GM12873 (cell line): Measurements from ENCODE around the gene YEATS4.

Source experiments
- TF ChIP-seq, protein P1 (sequence below): IDR thresholded peaks from 2 replicates; pipeline ENCODE4 v1.5.1; 2012; ENCODE audit warnings: low read depth, mild to moderate bottlenecking, moderate library complexity, low read length, control low read depth; ENCODE audit not compliant: insufficient read depth; ENCODE audit errors: missing control alignments

The YEATS4 gene

DNA sequence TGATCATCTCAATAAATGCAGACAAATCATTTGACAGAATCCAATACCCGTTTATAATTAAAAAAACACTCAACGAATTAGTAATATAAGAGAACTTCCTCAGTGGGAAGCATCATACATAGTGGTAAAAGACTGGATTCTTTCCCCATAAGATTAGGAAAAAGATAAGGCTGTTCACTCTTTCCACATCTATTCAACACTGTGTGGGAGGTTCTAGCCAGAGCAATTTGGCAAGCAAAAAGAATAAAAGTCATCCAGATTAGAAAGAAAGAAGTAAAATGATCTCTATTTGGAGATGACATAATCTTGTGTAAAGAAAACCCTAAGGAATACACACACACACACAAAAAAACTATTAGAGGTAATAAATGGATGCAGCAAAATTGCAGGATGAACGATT is 38.4 kb downstream of the YEATS4 start:
- TF ChIP-seq, protein P1, sequence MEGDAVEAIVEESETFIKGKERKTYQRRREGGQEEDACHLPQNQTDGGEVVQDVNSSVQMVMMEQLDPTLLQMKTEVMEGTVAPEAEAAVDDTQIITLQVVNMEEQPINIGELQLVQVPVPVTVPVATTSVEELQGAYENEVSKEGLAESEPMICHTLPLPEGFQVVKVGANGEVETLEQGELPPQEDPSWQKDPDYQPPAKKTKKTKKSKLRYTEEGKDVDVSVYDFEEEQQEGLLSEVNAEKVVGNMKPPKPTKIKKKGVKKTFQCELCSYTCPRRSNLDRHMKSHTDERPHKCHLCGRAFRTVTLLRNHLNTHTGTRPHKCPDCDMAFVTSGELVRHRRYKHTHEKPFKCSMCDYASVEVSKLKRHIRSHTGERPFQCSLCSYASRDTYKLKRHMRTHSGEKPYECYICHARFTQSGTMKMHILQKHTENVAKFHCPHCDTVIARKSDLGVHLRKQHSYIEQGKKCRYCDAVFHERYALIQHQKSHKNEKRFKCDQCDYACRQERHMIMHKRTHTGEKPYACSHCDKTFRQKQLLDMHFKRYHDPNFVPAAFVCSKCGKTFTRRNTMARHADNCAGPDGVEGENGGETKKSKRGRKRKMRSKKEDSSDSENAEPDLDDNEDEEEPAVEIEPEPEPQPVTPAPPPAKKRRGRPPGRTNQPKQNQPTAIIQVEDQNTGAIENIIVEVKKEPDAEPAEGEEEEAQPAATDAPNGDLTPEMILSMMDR, result no peak

DNA sequence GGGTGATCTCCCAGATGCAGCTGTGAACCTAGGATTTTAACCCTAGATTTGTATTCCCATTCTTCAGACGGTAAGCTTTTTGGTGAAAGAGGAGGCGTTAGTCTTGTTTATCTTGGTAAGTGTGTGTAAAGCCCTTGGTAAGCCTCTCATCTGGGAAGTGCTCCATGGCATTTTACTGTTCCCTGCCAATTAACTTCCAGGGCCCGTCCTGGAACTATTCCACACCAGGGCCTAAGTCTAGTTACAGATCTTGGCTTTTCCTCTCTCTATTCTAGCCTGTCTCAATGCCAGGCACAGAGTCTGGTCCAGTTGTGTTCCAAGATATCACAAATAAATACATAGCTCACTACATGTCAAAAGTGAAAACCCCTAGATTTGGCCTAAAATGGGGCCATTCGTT is 42.4 kb downstream of the YEATS4 start:
- TF ChIP-seq, protein P1, result no peak

DNA sequence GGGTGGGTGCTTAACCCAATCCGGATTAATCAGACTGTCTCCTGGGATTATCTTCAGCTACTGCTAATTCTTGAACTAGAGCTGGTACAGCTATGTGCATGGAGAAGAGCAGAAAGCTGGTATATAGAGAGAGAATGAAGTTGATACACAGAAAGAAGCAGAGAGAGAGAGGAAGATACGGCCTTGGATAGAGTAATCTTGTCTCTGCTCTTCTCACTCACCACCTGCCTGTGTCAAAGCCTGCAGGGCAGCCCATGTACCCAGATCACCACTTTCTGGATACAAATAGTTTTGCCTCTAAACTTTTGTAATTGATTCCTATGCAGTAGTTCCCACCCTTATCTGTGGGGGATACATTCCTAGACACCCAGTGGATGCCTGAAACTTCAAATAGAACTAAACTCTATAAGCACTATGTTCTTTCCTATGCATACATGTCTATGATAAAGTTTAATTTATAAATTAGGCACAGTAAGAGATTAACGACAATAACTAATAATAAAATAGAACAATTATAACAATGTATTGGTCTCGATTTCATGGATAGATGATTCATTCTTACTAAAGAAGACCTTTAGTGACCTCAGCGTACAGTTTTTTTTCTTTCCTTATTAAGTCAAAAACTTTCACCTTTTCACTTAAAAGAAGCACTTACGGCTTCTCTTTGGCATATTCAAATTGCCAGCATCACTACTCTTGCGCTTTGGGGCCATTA is 45.5 kb downstream of the YEATS4 start:
- TF ChIP-seq, protein P1, result no peak

DNA sequence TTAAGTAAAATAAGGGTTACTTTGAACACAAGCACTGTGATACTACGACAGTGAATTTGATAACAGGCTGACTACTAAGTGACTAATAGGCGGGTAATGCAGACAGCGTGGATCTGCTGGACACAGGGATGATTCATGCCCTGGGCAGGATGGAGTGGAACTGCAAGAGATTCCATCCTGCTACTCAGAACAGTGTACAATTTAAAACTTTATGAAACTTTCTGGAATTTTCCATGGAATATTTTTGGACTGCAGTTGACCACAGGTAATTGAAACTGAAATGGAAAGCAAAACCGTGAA is 46.0 kb downstream of the YEATS4 start:
- TF ChIP-seq, protein P1, result no peak

DNA sequence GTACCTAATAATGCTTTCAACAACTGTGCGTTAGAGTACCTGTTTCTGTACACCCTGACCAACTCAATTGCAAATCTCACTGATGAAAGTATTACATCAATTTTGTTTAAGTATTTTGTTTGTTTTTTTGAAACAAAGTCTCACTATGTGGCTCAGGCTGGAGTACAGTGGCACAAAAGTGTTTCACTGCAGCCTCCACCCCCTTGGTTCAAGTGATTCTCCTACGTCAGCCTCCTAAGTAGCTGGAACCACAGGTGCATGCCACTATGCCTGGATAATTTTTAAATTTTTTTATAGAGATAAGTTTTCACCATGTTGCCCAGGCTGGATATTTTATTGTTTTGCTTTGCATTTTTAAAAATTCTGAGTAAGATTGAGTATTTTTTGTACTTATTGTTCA is 46.7 kb downstream of the YEATS4 start:
- TF ChIP-seq, protein P1, result no peak

DNA sequence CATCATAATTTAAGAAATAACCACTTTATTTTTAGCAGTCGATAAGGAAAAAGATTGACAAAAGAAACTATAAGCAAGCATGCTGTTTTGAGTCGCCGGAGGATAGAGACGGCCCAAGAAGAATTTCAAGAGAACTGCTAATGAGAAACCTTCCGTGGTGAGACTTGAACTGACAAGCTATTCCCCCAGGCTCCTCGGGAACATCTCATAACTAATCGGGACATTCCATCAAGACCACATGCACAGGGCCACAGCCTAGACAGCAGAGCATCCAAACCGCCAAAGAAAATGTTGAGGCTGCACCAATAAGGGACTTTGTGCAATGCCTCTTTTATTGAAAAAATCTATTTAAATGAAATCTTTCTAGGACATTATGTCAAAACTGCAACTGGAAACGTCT is 51.0 kb downstream of the YEATS4 start:
- TF ChIP-seq, protein P1, result no peak

DNA sequence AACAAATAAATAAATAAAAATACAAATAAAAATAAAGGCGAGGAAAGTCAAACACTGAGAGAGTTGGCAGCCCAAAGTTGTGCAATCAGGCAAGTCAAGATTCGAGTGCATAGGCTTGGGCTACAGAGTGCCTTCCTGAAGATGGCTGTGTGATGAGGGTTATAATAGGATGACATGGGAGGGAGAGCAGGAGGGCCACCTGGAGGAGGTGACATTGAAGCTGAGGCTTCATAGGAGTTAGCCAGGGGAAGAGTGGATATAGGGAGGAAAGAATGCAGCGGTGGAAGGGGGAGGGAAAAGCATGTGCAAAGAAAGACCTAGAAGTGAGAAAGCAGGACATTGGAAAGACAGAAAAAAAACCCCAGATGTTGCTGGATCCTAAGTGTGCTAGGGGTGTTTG is 53.1 kb downstream of the YEATS4 start:
- TF ChIP-seq, protein P1, result no peak
